Thoracic aorta (tissue), 2 donors: ENCODE results near the gene GMDS. TPM values are rescaled to one million over a fixed set of nuclear protein-coding genes. Genes with fewer than 3 reads are reported as not detected.

ENCODE experiments used
- ATAC-seq: fragments of 150-250 bp; one replicate; pipeline ENCODE4 v1.8.0; 2017; ENCODE audit warnings: low read depth; ENCODE audit not compliant: insufficient number of reproducible peaks, low FRiP score
- DNase-seq: peaks from one replicate; pipeline ENCODE4 v3.0.0-alpha.2; 2020; ENCODE audit warnings: low spot score
- H3K27ac ChIP-seq, 2 donors: fragments of 200-600 bp; sonication (generic); 1 replicate in 1 of 2; 2 replicates in 1 of 2; pipeline ENCODE4 v1.5.1; 2016; ENCODE audit warnings: mild to moderate bottlenecking in 2 of 2, moderate library complexity in 2 of 2
- H3K27me3 ChIP-seq: fragments of 200-600 bp; sonication (generic); replicated peaks from 2 replicates; pipeline ENCODE4 v1.6.0; 2016; ENCODE audit warnings: mild to moderate bottlenecking; ENCODE audit not compliant: insufficient read depth
- H3K36me3 ChIP-seq: fragments of 200-600 bp; sonication (generic); one replicate; pipeline ENCODE4 v1.5.1; 2016
- H3K4me1 ChIP-seq, 2 donors: fragments of 200-600 bp; sonication (generic); 1 replicate in 1 of 2; 2 replicates in 1 of 2; pipeline versions ENCODE4 v1.5.1 to v1.6.0; 2016; ENCODE audit warnings: low read depth in 2 of 2, mild to moderate bottlenecking in 1 of 2; ENCODE audit not compliant: control insufficient read depth in 1 of 2
- H3K4me3 ChIP-seq: fragments of 200-600 bp; sonication (generic); 2 replicates; pipeline ENCODE4 v1.5.1; 2016; ENCODE audit warnings: mild to moderate bottlenecking
- H3K9me3 ChIP-seq: fragments of 200-600 bp; sonication (generic); 2 replicates; pipeline ENCODE4 v1.5.1; 2016
- CTCF ChIP-seq: fragments of 200-600 bp; sonication (generic); IDR thresholded peaks from one replicate; pipeline ENCODE4 v1.5.1; 2019; ENCODE audit warnings: antibody characterized with exemption
- total RNA-seq, 2 donors: library from RNA; depleted of rRNA; stranded (reverse); fragments of >200 nt; gene quantifications; one replicate each; pipeline versions ENCODE4 v1.1.0 to v1.2.3, GENCODE V29; 2016

Gene GMDS
- total RNA-seq, 2 donors from 2014 or later, result 87.8 to 87.9 TPM

- Histone ChIP-seq H3K9me3 (no peaks in the 10 kb centered on the region), H3K4me3 (no peak overlapping the region), H3K27ac (no peak overlapping the region), H3K36me3 (no peaks in the 10 kb centered on the region), H3K4me1 (peaks cover 0 to 8% of the 10 kb centered on the region in 2 donors), H3K27me3 (no peaks in the 10 kb centered on the region)
- no peak for TF ChIP-seq CTCF
- ATAC-seq, result no peak
- DNase-seq, result no peak
Observed at GRCh38 chr6:2021713-2022125, 223.7 kb downstream of the GMDS start.

- Histone ChIP-seq H3K9me3 (no peaks in the 10 kb centered on the region), H3K36me3 (no peaks in the 10 kb centered on the region), H3K27ac (no peak overlapping the region), H3K4me1 (peaks cover 0 to 8% of the 10 kb centered on the region in 2 donors), H3K4me3 (no peak overlapping the region), H3K27me3 (no peaks in the 10 kb centered on the region)
- TF ChIP-seq CTCF, result no peak
- ATAC-seq, result no peak
- DNase-seq, result no peak
Observed at GRCh38 chr6:2020909-2021308, 224.5 kb downstream of the GMDS start.

GRCh38 chr6:2019051-2019450 lies 226.4 kb downstream of the GMDS start:
- Histone ChIP-seq H3K27ac (no peak overlapping the region), H3K9me3 (peaks cover 4% of the 10 kb centered on the region), H3K36me3 (no peaks in the 10 kb centered on the region), H3K4me3 (no peak overlapping the region), H3K4me1 (peaks cover 0 to 8% of the 10 kb centered on the region in 2 donors), H3K27me3 (no peaks in the 10 kb centered on the region)
- no peak for TF ChIP-seq CTCF
- no peak for ATAC-seq
- no peak for DNase-seq

- no peaks in the 10 kb centered on the region for H3K27me3 ChIP-seq
- H3K27ac ChIP-seq, result no peak overlapping the region
- DNase-seq (no peak), ATAC-seq (no peak)
- no peaks in the 10 kb centered on the region for H3K36me3 ChIP-seq
- peaks cover 4% of the 10 kb centered on the region for H3K9me3 ChIP-seq
- H3K4me1 ChIP-seq, result peaks cover 0 to 8% of the 10 kb centered on the region in 2 donors
- no peak for TF ChIP-seq CTCF
- H3K4me3 ChIP-seq, result no peak overlapping the region
Observed at GRCh38 chr6:2016040-2016439, 229.4 kb downstream of the GMDS start.

GRCh38 chr6:2008383-2008976 lies 236.9 kb downstream of the GMDS start:
- DNase-seq (no peak), ATAC-seq (no peak)
- H3K27ac ChIP-seq, result no peak overlapping the region
- no peaks in the 10 kb centered on the region for H3K9me3 ChIP-seq
- H3K36me3 ChIP-seq, result no peaks in the 10 kb centered on the region
- H3K4me1 ChIP-seq, result no peaks in the 10 kb centered on the region
- H3K27me3 ChIP-seq, result no peaks in the 10 kb centered on the region
- no peak for TF ChIP-seq CTCF
- no peak overlapping the region for H3K4me3 ChIP-seq
